Measurements from ENCODE around the gene CDH11. TPM values are rescaled to one million over a fixed set of nuclear protein-coding genes. Genes with fewer than 3 reads are reported as not detected.

The CDH11 gene
- total RNA-seq, 1 experiment from 2014 or later: 5.4 TPM

DNA sequence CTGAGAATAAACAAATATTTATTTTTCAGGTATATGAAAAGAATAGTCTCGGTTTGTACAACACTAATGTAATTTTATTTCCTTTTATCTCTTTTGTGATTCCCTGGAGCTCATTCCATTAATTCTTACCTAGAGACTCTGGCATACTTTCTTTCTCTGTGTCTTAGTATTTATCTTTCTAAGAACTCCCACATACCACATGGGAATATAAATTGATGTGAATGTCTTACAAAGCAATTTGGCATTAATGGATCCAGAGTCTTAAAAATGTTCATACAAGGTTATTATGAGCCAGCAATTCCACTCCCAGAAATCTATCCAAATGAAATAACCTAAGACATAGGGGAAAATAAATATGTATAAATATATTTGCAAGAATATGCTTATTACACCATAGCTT lies 202.7 kb downstream of the CDH11 start:
- Histone ChIP-seq H3K56ac (ENCODE audit: insufficient read length, low read depth, low read length) (no peak overlapping the region), H3K27ac (ENCODE audit: insufficient read length, low read depth, low read length) (no peak overlapping the region), H3K4me2 (ENCODE audit: insufficient read depth, insufficient read length, low read length) (no peak overlapping the region)

More for the DNA sequence above, 202.7 kb downstream of the CDH11 start:
- no peak overlapping the region for H2AK5ac ChIP-seq (ENCODE audit: insufficient read length, low read length)
- H3K23me2 ChIP-seq (ENCODE audit: insufficient read length, low read depth, low read length, poor library complexity, severe bottlenecking): no peaks in the 10 kb centered on the region
- H4K20me1 ChIP-seq (ENCODE audit: control insufficient read depth, insufficient read depth, insufficient read length): no peaks in the 10 kb centered on the region
- no peaks in the 10 kb centered on the region for H3K4me1 ChIP-seq (ENCODE audit: insufficient read depth, low read length)
- H3K18ac ChIP-seq (ENCODE audit: insufficient read length, low read depth, low read length): no peak overlapping the region
- H3K9ac ChIP-seq (ENCODE audit: extremely low read depth, insufficient read length, low read length): no peak overlapping the region
- no peak for DNase-seq
- peaks cover 6 to 7% of the 10 kb centered on the region in 2 experiments for H3K4me1 Mint-ChIP-seq
- H3K36me3 Mint-ChIP-seq (ENCODE audit: insufficient read depth in 1 of 3, low read depth in 3 of 3): no peaks in the 10 kb centered on the region; a peak in 1 of 7 replicates
- no peak overlapping the region for H4K5ac ChIP-seq (ENCODE audit: insufficient read length, low read depth, low read length)
- no peak overlapping the region for H3K14ac ChIP-seq (ENCODE audit: insufficient read depth, low read length)
- no peaks in the 10 kb centered on the region for H3K27me3 Mint-ChIP-seq (ENCODE audit: low read depth)
- no peak overlapping the region for H2BK120ac ChIP-seq (ENCODE audit: low read depth, low read length, poor library complexity, severe bottlenecking)
- H3K27me3 ChIP-seq (ENCODE audit: insufficient read depth, low read length): no peaks in the 10 kb centered on the region
- H3K9me3 Mint-ChIP-seq: peaks cover 0 to 2% of the 10 kb centered on the region in 2 experiments; a peak in 2 of 5 replicates
- H3K9me3 ChIP-seq (ENCODE audit: control insufficient read depth, low read depth, low read length): no peaks in the 10 kb centered on the region
- H4K8ac ChIP-seq (replicated peaks; ENCODE audit: insufficient read length, low read depth, low read length): no peak overlapping the region
- H3K79me2 ChIP-seq (ENCODE audit: insufficient read depth, low read length): no peaks in the 10 kb centered on the region
- no peak overlapping the region for H2BK20ac ChIP-seq (ENCODE audit: low read depth, low read length, poor library complexity, severe bottlenecking)
- H2BK12ac ChIP-seq (ENCODE audit: insufficient read length, low read depth, low read length): no peak overlapping the region
- no peak overlapping the region for H2AFZ ChIP-seq (ENCODE audit: low read length)
- H3T11ph ChIP-seq (ENCODE audit: low read length): no peak overlapping the region
- H4K91ac ChIP-seq (ENCODE audit: insufficient read length, low read depth, low read length): no peak overlapping the region
- H3K4me3 Mint-ChIP-seq: no peak overlapping the region
- no peak overlapping the region for H3K23ac ChIP-seq (ENCODE audit: insufficient read length, low read depth, low read length)
- TF ChIP-seq, protein P1, sequence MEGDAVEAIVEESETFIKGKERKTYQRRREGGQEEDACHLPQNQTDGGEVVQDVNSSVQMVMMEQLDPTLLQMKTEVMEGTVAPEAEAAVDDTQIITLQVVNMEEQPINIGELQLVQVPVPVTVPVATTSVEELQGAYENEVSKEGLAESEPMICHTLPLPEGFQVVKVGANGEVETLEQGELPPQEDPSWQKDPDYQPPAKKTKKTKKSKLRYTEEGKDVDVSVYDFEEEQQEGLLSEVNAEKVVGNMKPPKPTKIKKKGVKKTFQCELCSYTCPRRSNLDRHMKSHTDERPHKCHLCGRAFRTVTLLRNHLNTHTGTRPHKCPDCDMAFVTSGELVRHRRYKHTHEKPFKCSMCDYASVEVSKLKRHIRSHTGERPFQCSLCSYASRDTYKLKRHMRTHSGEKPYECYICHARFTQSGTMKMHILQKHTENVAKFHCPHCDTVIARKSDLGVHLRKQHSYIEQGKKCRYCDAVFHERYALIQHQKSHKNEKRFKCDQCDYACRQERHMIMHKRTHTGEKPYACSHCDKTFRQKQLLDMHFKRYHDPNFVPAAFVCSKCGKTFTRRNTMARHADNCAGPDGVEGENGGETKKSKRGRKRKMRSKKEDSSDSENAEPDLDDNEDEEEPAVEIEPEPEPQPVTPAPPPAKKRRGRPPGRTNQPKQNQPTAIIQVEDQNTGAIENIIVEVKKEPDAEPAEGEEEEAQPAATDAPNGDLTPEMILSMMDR (conservative IDR thresholded peaks at IDR 0.05): no peak
- no CpG with 5 or more reads among the region's 1 CpG for WGBS (ENCODE audit: extremely low coverage, insufficient read length, low lambda C conversion rate)
- no peak overlapping the region for H3K4ac ChIP-seq (ENCODE audit: low read depth, low read length)
- no peaks in the 10 kb centered on the region for H3K79me1 ChIP-seq (ENCODE audit: insufficient read depth, low read depth, low read length, poor library complexity, severe bottlenecking)
- H2BK15ac ChIP-seq (ENCODE audit: low read depth, low read length): no peak overlapping the region
- no peak overlapping the region for H3K27ac Mint-ChIP-seq
- no peak overlapping the region for H2BK5ac ChIP-seq (ENCODE audit: insufficient read length, low read length)
